K562 (cell line): ENCODE data around the gene TXNRD2. TPM values are rescaled to one million over a fixed set of nuclear protein-coding genes. Genes with fewer than 3 reads are reported as not detected.

Experiments
- ETV5 ChIP-seq: sonication (generic); formaldehyde crosslinking; IDR thresholded peaks from 2 replicates; pipeline ENCODE4 v1.4.0; 2020; ENCODE audit warnings: low read depth, mild to moderate bottlenecking, missing genetic modification reagents
- FOSL1 ChIP-seq: fragments of 200-800 bp; sonication (Bioruptor generic); conservative IDR thresholded peaks from 2 replicates; pipeline ENCODE4 v1.6.1; 2016; ENCODE audit warnings: missing genetic modification characterization, missing compliant biosample characterization
- GMEB1 ChIP-seq: fragments of 250-450 bp; sonication (Bioruptor Pico); IDR thresholded peaks from 2 replicates; pipeline ENCODE4 v1.4.0; 2020; ENCODE audit warnings: mild to moderate bottlenecking
- HIVEP1 ChIP-seq: fragments of 250-450 bp; sonication (Bioruptor Pico); IDR thresholded peaks from 2 replicates; pipeline ENCODE4 v1.4.0; 2020; ENCODE audit warnings: mild to moderate bottlenecking
- HNRNPLL ChIP-seq: fragments of 200-400 bp; formaldehyde crosslinking; IDR thresholded peaks from 2 replicates; pipeline ENCODE4 v1.6.1; 2017; ENCODE audit warnings: low read length, low read depth, mild to moderate bottlenecking; ENCODE audit not compliant: poor library complexity, severe bottlenecking
- KAT8 ChIP-seq: fragments of 450-650 bp; IDR thresholded peaks from 2 replicates; pipeline ENCODE4 v1.6.1; 2016; ENCODE audit warnings: low read depth, mild to moderate bottlenecking
- KLF10 ChIP-seq: fragments of 250-450 bp; sonication (Bioruptor Pico); IDR thresholded peaks from 2 replicates; pipeline ENCODE4 v1.6.1; 2021; ENCODE audit warnings: matching md5 sums
- NCOR1 ChIP-seq: fragments of 450-650 bp; IDR thresholded peaks from 2 replicates; pipeline ENCODE4 v1.6.1; 2016; ENCODE audit warnings: mild to moderate bottlenecking, moderate library complexity
- NELFE ChIP-seq: IDR thresholded peaks from 2 replicates; pipeline ENCODE4 v1.6.1; 2011; ENCODE audit warnings: mild to moderate bottlenecking; ENCODE audit not compliant: insufficient read depth, insufficient read length
- PCBP1 ChIP-seq: fragments of 200-400 bp; formaldehyde crosslinking; IDR thresholded peaks from 2 replicates; pipeline ENCODE4 v1.6.1; 2018; ENCODE audit warnings: mild to moderate bottlenecking, low read depth, low read length; ENCODE audit not compliant: poor library complexity, severe bottlenecking
- RBM34 ChIP-seq: fragments of 200-400 bp; formaldehyde crosslinking; IDR thresholded peaks from 2 replicates; pipeline ENCODE4 v1.6.1; 2018; ENCODE audit warnings: low read length, borderline replicate concordance; ENCODE audit not compliant: insufficient read depth
- ZNF143 ChIP-seq: sonication (generic); formaldehyde crosslinking; IDR thresholded peaks from 2 replicates; pipeline ENCODE4 v1.9.0; 2022; ENCODE audit warnings: mild to moderate bottlenecking, missing genetic modification reagents
- ZNF146 ChIP-seq: IDR thresholded peaks from one replicate; pipeline ENCODE4 v1.6.1; 2018; ENCODE audit warnings: missing compliant biosample characterization; ENCODE audit not compliant: unreplicated experiment
- ZNF282 ChIP-seq: sonication (generic); formaldehyde crosslinking; IDR thresholded peaks from 2 replicates; pipeline ENCODE4 v1.8.1; 2023; ENCODE audit warnings: missing genetic modification reagents
- ZNF408 ChIP-seq: fragments of 250-450 bp; sonication (Bioruptor Pico); IDR thresholded peaks from 2 replicates; pipeline ENCODE4 v1.4.0; 2020; ENCODE audit warnings: low read depth, mild to moderate bottlenecking, moderate library complexity
- ZNF77 ChIP-seq: fragments of 250-450 bp; sonication (Bioruptor Pico); IDR thresholded peaks from 2 replicates; pipeline ENCODE4 v1.5.0; 2020
- polyA plus RNA-seq, 8 experiments: library from polyadenylated mRNA; depleted of rRNA in 4 of 8; stranded (reverse) in 5 of 8; unstranded in 3 of 8; fragments of >200 nt; fragmentation: Nextera tagmentation in 2 of 8; fragmentation: Illumina TruSeq in 1 of 8; extraction: Ambion mirVana in 2 of 8; extraction: Trizol in 1 of 8; gene quantifications; 2 replicates each; pipeline versions ENCODE4 v1.2.1 to v1.2.3, GENCODE V29; 2011 to 2014; ENCODE audit warnings: inconsistent platforms in 1 of 8, missing spikeins in 1 of 8
- total RNA-seq, 7 experiments: library from RNA; depleted of rRNA in 6 of 7; stranded (reverse); fragments of >200 nt in 6 of 7; fragmentation: Illumina TruSeq in 2 of 7; extraction: Trizol in 2 of 7; gene quantifications; 2 replicates each; pipeline versions ENCODE4 v1.2.1 to v1.2.3, GENCODE V29; 2011 to 2021; ENCODE audit warnings: low replicate concordance in 1 of 7
- TF ChIP-seq, protein P1 (sequence below): fragments of 450-650 bp; IDR thresholded peaks from 2 replicates; pipeline ENCODE4 v1.6.1; 2016; ENCODE audit warnings: missing biosample characterization, missing genetic modification characterization
- TF ChIP-seq, protein P2 (sequence below): fragments of 250-450 bp; sonication (Bioruptor Pico); IDR thresholded peaks from 2 replicates; pipeline ENCODE4 v1.5.0; 2021; ENCODE audit warnings: mild to moderate bottlenecking, moderate library complexity
- TF ChIP-seq, protein P3 (sequence below): fragments of 250-450 bp; sonication (Bioruptor Pico); IDR thresholded peaks from 2 replicates; pipeline ENCODE4 v1.8.0; 2022; ENCODE audit warnings: moderate library complexity, mild to moderate bottlenecking, inconsistent platforms

TXNRD2 gene
- total and polyA plus RNA-seq, 9 of the 15 experiments (the other 6 are each of a cell fraction or from before 2014, with no cell fraction given) = 3.3 to 80.2 (median 49.4) TPM

GRCh38 chr22:19986410-19987341, 45.1 kb upstream of the TXNRD2 start (continued):
- TF ChIP-seq, protein P1, sequence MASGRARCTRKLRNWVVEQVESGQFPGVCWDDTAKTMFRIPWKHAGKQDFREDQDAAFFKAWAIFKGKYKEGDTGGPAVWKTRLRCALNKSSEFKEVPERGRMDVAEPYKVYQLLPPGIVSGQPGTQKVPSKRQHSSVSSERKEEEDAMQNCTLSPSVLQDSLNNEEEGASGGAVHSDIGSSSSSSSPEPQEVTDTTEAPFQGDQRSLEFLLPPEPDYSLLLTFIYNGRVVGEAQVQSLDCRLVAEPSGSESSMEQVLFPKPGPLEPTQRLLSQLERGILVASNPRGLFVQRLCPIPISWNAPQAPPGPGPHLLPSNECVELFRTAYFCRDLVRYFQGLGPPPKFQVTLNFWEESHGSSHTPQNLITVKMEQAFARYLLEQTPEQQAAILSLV (tag) = no peak
- TF ChIP-seq ZNF282 = no peak
- TF ChIP-seq, protein P2, sequence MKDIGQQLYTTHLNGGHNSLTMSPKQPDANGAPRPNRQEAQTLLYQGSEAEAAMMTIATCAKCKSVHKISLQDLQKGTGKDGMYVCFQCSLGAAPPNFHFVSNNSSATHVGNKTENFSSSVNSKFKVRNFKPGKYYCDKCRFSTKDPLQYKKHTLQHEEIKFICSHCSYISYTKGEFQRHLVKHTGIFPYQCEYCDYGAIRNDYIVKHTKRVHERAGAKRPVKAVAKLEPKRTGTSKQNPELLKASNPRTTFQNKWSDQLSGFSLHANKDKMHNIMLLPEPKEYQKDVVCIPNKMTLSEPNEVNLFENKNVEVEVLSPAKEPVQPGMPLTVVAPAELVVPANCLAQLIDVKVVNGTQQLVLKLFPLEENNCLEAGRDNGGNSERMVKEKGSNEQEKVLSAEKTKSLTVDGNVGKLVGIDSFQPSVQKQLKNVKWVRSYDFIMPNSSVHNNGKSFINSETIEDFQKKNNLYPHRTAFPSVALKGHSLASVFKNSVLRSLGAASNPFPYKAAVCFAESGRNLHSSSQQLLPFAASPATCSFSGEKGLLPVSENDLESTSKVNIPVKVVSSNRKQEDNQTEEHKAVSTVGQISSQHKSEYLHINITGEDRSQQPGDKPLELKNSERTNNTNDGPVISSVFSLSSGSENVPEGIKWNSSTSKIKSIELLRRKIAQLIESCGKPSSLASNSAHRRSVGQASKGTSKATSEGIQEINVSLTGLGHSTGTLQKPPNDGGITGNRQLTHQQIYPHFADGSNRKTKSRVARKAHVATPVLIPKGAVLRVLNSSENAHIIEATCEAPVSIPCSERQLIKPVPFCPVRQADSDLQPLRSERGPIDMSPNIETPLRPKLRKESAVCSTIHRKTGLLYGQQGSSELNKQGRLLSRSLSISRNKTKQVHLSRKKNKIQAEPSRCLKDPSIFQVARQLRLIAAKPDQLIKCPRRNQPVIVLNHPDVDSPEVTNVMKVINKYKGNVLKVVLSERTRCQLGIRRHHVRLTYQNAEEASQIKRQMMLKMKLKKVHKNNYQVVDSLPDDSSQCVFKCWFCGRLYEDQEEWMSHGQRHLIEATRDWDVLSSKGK = no peak
- no peak for TF ChIP-seq ETV5
- no peak for TF ChIP-seq GMEB1
- TF ChIP-seq ZNF77 (CRISPR knock-in tag) = no peak; the same call in 1 of the 2 replicates
- TF ChIP-seq HNRNPLL = peak; percentile 27
- TF ChIP-seq NCOR1 = no peak
- TF ChIP-seq KAT8 = no peak
- TF ChIP-seq FOSL1 = no peak
- no peak for TF ChIP-seq RBM34
- TF ChIP-seq ZNF408 (CRISPR knock-in tag) = no peak
- no peak for TF ChIP-seq ZNF143
- TF ChIP-seq NELFE = no peak
- no peak for TF ChIP-seq HIVEP1
- TF ChIP-seq PCBP1 = peak; percentile 91
- TF ChIP-seq, protein P3, sequence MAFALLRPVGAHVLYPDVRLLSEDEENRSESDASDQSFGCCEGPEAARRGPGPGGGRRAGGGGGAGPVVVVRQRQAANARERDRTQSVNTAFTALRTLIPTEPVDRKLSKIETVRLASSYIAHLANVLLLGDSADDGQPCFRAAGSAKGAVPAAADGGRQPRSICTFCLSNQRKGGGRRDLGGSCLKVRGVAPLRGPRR = no peak
- TF ChIP-seq ZNF146 (CRISPR knock-in tag) = no peak
- TF ChIP-seq KLF10 (CRISPR knock-in tag) = no peak
